Stimulated activated CD8-positive, alpha-beta memory T cell treated with anti-CD3 and anti-CD28 coated beads, Interleukin-15, amount 100 ng/mL, for 24 hours (primary cell): ENCODE results near the gene RNF5.
"Not testable (repeated sequence)": the region's sequence is repeated elsewhere in the genome, so short reads cannot be mapped to it uniquely, and the experiment has no call there.

Experiments used
- DNase-seq: peaks from one replicate; pipeline ENCODE4 v3.0.0-alpha.2; 2020; ENCODE audit warnings: low read depth

Gene RNF5

GRCh38 chr6:32177788-32178546, at the start of gene RNF5:
Gene RNF5 (plus strand): TSS chr6:32178405. CDS start chr6:32178512, 107 bp downstream.
- peak; percentile 59 for DNase-seq

DNA sequence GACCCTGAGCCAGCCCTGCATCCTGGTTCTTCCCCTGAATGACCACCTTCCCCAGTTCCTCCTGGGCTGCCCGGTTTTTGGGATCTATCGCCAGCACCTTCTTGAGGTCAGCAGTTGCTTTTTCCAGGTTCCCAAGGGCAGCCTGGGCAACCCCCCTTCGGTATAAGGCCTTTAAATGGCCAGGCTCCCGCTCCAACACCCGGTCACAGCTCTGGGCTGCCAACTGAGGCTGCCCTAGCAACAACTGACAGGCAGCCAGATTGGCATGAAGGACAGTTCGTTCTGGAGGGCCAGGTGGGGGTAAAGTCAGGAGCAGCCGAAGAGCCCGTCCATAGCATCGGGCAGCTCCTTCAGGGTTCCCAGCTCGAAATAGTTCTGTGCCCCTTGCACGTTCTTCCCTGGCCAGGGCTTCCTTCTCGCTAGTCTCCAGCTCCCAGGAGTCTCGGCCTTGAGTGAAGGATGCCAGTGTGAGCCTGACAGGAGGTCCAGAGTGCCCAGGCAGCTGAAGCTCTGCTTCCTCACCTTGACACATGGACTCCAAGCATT, 49.4 kb upstream of the RNF5 start:
- DNase-seq, result no peak

- no peak for DNase-seq
Observed at GRCh38 chr6:32129297-32130088, 48.7 kb upstream of the RNF5 start.

GRCh38 chr6:32131439-32131948, 46.7 kb upstream of the RNF5 start:
- no peak for DNase-seq

DNA sequence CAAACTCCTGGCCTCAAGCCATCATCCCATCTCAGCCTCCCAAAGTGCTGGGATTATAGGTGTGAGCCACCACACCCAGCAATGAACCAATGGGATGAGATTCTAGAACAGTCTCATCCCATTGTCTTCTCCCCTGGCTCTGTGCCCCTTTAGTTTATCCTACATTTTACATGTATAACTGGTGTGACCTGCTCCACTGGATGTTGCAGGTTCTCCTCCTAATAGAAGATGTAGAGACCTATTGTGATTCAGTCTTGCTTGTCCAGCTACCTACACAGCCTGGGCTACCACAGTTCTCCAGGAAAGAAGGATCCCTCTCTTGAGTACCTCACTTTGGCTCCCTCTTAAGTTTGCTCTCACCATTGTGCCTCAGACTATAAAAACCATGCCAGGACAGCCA, 46.1 kb upstream of the RNF5 start:
- no peak for DNase-seq

DNA sequence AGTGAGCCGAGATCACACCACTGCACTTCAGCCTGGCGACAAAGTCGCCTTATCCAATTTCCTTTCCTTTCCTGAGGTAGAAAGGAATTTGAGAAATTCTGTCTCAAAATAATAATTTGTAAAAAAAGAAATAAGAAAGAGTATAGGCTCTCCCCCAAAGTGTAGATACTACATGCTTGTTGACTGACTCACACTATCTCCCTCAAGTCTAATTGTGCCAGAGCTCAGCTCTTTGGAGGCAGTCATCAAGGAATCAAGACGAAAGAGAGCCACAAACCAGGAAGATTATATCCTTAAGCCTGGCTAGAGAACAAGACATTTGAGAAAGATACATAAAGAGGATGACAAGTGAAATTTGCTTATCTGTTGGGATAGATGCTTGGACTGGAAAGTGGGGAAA, 44.4 kb upstream of the RNF5 start:
- no peak for DNase-seq

GRCh38 chr6:32137454-32137853, 40.8 kb upstream of the RNF5 start:
- DNase-seq, result no peak

- DNase-seq, result no peak
Observed at GRCh38 chr6:32139590-32139989, 38.6 kb upstream of the RNF5 start.

- DNase-seq, result no peak
Observed at GRCh38 chr6:32140420-32141046, 37.7 kb upstream of the RNF5 start.

DNA sequence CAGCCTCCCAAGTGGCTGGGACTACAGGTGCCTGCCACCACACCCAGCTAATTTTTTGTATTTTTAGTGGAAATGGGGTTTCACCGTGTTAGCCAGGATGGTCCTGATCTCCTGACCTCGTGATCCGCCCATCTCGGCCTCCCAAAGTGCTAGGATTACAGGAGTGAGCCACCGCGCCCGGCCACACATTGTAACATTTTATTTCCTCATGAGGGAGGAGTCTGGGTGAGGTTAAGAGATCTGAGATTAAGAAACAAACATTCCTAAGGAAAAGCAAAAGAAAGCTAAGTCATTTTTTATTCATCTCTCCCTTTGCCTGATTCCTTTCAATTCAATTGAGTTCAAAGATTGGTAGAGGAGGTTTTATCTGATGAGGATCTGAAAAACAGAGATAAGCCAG, 34.0 kb upstream of the RNF5 start:
- DNase-seq, result not testable (repeated sequence)

DNA sequence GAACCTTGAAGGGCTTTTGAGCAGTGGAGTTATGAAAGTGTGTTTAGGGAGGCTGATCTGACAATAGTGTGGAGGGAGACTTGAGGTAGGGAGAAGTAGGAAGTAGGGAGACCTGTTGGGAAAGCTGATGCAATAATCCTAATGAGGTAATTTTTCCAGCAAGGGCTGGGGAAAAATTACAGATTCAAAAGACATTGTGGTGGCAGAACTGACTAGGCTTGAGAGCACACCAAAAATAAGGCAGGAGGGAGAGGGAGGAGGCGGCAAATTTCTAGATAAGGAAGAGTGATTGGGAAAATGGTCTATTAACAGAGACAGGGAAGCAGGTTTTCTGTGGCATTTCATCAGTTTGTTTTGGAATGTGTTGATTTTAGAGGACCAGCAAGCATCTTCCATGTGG, 31.9 kb upstream of the RNF5 start:
- DNase-seq, result no peak

DNA sequence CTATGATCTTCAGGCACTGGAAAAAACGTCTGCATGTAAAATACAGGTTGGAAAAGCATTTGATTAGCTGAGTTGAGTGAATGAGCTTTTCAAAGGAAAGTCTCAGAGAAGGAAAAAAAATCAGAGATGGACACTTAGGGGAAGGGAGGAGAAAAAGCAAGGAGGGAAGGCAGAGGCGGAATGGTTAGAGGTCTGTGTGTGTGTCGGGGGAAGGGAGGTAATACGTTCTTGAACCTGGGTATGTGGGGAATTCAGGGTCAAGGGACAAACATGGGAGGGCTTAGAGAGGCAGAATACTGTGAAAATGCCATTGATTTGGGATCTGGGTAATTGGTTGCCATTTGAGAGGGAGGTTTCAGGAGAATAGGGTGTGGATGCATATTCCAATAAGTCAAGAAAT, 31.5 kb upstream of the RNF5 start:
- no peak for DNase-seq

DNA sequence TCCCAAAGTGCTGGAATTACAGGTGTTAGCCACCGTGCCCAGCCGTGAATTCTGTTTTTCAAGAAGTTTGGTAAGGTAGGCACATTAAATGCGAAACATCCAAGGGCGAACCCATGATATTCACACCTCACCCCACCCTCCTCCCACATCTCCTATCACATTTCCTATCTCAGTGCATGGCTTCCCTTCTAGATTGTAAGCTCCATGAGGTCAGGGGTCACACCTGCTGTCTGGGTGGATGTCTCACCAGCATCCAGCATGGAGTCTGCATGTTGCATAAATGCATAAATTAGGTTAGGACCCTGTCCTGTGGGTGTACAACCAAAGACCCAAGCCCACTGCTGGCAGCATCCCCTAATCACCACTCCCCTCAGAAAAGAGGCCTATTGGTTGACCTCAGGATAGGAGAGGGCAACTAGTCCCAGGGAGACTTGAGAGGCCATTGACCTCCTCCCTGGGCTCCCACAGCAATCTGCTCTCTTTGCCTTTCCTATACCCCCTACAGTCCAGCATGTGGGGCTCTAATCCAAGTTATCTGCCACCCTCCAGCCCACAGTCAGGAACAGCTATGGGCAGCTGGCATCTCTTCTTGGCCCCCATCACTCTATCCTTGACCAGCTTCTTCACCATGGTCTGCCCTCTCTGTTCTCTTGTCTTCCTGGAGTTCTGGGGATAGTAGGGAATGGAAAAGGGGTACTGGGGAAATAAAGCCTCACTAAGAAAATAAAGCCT, 30.6 kb upstream of the RNF5 start:
- no peak for DNase-seq

- peak; percentile 32 for DNase-seq
Observed at GRCh38 chr6:32148289-32149091, 29.7 kb upstream of the RNF5 start.

DNA sequence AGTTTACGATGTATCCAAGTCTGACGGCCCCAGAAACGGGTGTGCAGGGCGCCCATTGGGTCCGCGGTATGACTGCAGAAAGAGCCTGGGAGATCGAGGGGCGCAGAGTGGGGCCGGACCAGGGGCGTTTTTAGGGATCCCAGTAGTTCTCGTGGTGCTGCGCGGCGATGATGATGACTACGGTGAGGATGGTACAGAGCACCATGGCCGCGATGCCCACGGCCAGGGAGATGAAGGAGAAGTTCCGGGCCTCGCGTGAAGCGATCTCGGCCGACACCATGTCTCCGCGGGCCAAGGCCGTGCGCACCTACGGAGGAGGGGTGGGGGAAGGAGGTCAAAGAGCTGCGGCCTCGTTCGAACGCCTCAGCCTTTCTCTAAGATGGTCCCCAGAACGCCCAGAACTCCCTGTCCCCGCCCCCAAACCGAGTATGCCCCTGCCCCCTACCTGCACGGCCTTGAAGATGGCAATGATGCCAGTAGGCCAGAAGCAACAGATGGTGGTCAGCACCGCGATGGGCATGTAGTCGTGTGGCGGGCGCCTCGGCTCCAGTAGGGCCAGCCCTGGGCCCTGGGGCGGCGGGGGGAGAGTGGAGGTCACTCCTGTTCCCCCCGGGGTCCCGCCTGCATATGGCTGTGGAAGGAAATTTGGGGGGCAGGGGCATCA, 29.0 kb upstream of the RNF5 start:
- no peak for DNase-seq

- DNase-seq, result no peak
Observed at GRCh38 chr6:32149932-32150870, 28.0 kb upstream of the RNF5 start.

GRCh38 chr6:32151181-32151862, 26.9 kb upstream of the RNF5 start:
- no peak for DNase-seq
